Measurements from ENCODE around the gene ZNF677.
"Not testable (repeated sequence)": the region's sequence is repeated elsewhere in the genome, so short reads cannot be mapped to it uniquely, and the experiment has no call there.

Gene ZNF677

DNA sequence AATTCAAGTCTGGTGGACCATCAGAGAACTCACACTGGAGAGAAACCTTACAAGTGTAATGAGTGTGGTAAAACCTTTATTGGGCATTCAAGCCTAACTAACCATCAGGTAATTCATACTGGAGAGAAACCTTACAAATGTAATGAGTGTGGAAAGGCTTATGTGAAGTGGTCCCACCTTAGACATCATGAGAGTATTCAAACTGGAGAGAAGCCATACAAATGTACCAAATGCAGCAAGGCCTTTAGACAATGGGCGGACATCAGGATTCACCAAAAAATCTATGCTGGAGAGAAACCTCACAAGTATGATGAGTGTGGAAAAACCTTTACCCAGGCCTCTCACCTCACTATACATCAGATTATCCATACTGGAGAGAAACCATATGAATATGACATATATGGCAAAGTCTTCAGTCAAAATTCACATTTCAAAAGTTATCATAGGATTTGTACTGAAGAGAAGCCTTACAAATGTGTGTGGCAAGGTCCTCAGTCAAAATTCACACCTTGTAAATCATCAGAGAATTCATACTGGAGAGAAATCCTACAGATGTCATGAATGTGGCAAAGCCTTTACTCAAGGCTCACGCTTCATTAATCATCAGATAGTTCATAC is 41.9 kb downstream of the ZNF677 start:
- H3K4me3 ChIP-seq (replicated peaks in 1 of 2; ENCODE audit: low read depth in 2 of 2, low read length in 2 of 2) = no peak overlapping the region
- TF ChIP-seq CTCF (IDR thresholded peaks at IDR 0.05; ENCODE audit: low read depth, low read length) = no peak
- no peak for DNase-seq (ENCODE audit: low read depth in 2 of 2)

DNA sequence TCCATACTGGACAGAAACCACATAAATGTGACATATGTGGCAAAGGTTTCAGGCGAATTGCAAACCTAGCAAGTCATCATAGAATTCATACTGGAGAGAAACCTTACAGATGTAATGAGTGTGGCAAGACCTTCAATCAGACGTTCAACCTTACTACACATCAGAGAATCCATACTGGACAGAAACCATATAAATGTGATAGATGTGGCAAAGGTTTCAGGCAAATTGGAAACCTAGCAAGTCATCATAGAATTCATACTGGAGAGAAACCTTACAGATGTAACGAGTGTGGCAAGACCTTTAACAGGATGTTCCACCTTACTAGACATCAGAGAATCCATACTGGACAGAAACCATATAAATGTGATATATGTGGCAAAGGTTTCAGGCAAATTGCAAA is 43.1 kb downstream of the ZNF677 start:
- not testable (repeated sequence) for H3K4me3 ChIP-seq (replicated peaks in 1 of 2; ENCODE audit: low read depth in 2 of 2, low read length in 2 of 2); DNase-seq (ENCODE audit: low read depth in 2 of 2)

GRCh38 chr19:53196777-53197396 is 57.8 kb downstream of the ZNF677 start:
- DNase-seq (ENCODE audit: low read depth in 2 of 2) = peak; percentile 93 to 96
- peak overlapping the region; percentile 65 to 77 for H3K4me3 ChIP-seq (replicated peaks in 1 of 2; ENCODE audit: low read depth in 2 of 2, low read length in 2 of 2)
- TF ChIP-seq CTCF (IDR thresholded peaks at IDR 0.05; ENCODE audit: low read depth, low read length) = no peak

DNA sequence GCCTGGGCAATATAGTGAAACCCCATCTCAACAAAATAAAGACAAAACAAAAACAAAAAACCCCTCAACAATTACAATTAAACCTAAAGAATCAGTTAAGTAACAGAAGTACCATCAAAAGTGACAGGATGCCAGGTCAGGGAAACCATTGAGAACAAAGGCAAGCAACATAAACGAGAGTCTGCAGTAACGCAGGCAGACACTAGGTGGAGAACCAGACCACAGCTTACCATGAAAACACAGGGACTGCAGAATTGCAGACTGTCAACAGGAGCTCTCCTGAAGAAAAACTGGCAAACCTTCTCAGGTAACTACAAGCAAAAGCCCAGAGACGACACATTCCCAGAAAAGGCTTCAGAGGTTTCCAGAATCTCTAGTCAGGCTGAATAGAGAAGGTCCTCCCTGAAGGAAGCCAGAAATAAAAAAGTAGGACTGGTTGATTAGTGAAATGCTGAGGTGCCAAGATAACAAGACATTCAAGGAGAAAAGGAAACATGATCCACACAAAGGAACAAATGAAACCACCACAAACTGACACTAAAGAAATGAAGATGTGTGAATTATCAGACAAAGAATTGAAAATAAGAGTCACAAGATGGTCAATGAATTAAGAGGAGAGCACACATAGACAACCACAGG is 59.3 kb downstream of the ZNF677 start:
- H3K4me3 ChIP-seq (replicated peaks in 1 of 2; ENCODE audit: low read depth in 2 of 2, low read length in 2 of 2) = no peak overlapping the region
- DNase-seq (ENCODE audit: low read depth in 2 of 2) = peak; percentile 88 to 89
- peak; percentile 93 for TF ChIP-seq CTCF (IDR thresholded peaks at IDR 0.05; ENCODE audit: low read depth, low read length)

DNA sequence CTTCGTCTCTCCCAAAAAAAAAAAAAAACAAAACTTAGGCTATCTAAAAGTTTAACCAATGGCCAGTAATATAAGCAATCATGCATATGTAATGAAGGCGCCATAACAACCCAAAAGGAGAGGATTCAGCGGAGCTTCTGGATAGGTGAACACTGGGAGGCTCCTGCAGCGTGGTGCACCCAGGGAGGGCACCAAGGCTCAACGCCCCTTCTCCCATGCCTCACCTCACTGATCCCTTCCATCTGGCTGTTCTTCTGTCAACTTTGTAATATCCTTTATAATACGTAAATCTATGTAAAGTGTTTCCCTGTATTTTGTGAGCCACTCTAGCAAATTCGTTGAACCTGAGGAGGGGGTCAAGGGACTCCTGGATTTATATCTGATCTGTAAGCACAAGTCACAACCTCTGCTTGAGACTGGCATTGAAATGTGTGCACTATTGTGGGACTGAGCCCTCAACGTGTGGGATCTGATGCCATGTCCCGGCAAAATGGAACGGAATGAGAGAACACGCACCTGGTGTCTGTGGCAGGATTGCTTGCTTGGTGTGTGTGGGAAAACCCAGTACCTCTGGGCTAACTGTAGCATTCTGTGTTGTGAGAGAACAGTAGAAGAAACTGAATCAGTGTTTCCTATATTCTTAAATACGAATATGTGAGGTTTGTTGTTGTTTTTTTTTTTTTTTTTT is 61.0 kb downstream of the ZNF677 start:
- peak overlapping the region; percentile 19 to 73 for H3K4me3 ChIP-seq (replicated peaks in 1 of 2; ENCODE audit: low read depth in 2 of 2, low read length in 2 of 2)
- no peak for DNase-seq (ENCODE audit: low read depth in 2 of 2)
- TF ChIP-seq CTCF (IDR thresholded peaks at IDR 0.05; ENCODE audit: low read depth, low read length) = no peak

- H3K4me3 ChIP-seq (replicated peaks in 1 of 2; ENCODE audit: low read depth in 2 of 2, low read length in 2 of 2) = peak within 1 kb of the TSS; percentile 72 to 73
- TF ChIP-seq CTCF (IDR thresholded peaks at IDR 0.05; ENCODE audit: low read depth, low read length) = no peak
- peak; percentile 88 to 89 for DNase-seq (ENCODE audit: low read depth in 2 of 2)
Measured at GRCh38 chr19:53192771-53193534, 61.7 kb downstream of the ZNF677 start, which contains the start of gene ZNF665. TSS of gene ZNF665 (minus strand) at chr19:53193358. CDS start at chr19:53182898, 10,460 bp downstream.

All from cardiac fibroblast (primary cell).